GM23338 (cell line): ENCODE results near the gene DTNB. TPM values are rescaled to one million over a fixed set of nuclear protein-coding genes. Genes with fewer than 3 reads are reported as not detected.
A peak's percentile ranks its signal among the peaks of the same experiment; 100 is the strongest.

ENCODE experiments used
- ATAC-seq: fragments of 200-7000 bp; cut with Tn5 transposase; 3 replicates; pipeline ENCODE4 v1.9.1; 2020
- DNase-seq: peaks from one replicate; pipeline ENCODE4 v3.0.0-alpha.2; 2015; ENCODE audit warnings: low spot score
- H2AFZ ChIP-seq: fragments of 200-600 bp; sonication (generic); 2 replicates; pipeline ENCODE4 v1.8.0; 2016; ENCODE audit warnings: antibody characterized with exemption, mild to moderate bottlenecking, moderate library complexity
- H3F3A ChIP-seq: fragments of 200-600 bp; sonication (generic); replicated peaks from 2 replicates; pipeline ENCODE4 v1.8.0; 2017; ENCODE audit warnings: antibody characterized with exemption, mixed run types, low read depth
- H3K27ac ChIP-seq: fragments of 200-600 bp; sonication (generic); 2 replicates; pipeline ENCODE4 v1.6.1; 2016; ENCODE audit warnings: low read depth
- H3K27me3 ChIP-seq: fragments of 200-600 bp; sonication (generic); 2 replicates; pipeline ENCODE4 v1.8.0; 2016; ENCODE audit warnings: mild to moderate bottlenecking, mixed run types, moderate library complexity; ENCODE audit not compliant: insufficient read depth
- H3K36me3 ChIP-seq: fragments of 200-600 bp; sonication (generic); 2 replicates; pipeline ENCODE4 v1.8.0; 2016; ENCODE audit warnings: mild to moderate bottlenecking; ENCODE audit not compliant: insufficient read depth
- H3K4me1 ChIP-seq: fragments of 200-600 bp; sonication (generic); 2 replicates; pipeline ENCODE4 v1.8.0; 2016; ENCODE audit warnings: mild to moderate bottlenecking, moderate library complexity; ENCODE audit not compliant: insufficient read depth
- H3K4me2 ChIP-seq: fragments of 200-600 bp; sonication (generic); 2 replicates; pipeline ENCODE4 v1.7.1; 2017; ENCODE audit warnings: mixed run types
- H3K4me3 ChIP-seq: fragments of 200-600 bp; sonication (generic); 2 replicates; pipeline ENCODE4 v1.6.1; 2016; ENCODE audit warnings: mixed run types
- H3K79me2 ChIP-seq: fragments of 200-600 bp; sonication (generic); replicated peaks from 2 replicates; pipeline ENCODE4 v1.8.0; 2017; ENCODE audit warnings: mild to moderate bottlenecking; ENCODE audit not compliant: insufficient read depth
- H3K9me2 ChIP-seq: fragments of 200-600 bp; sonication (generic); 2 replicates; pipeline ENCODE4 v1.8.0; 2017; ENCODE audit not compliant: insufficient read depth
- H4K20me1 ChIP-seq: fragments of 200-600 bp; sonication (generic); replicated peaks from 2 replicates; pipeline ENCODE4 v1.8.0; 2017; ENCODE audit warnings: mild to moderate bottlenecking; ENCODE audit not compliant: insufficient read depth
- H3K27ac Mint-ChIP-seq: 2 replicates; pipeline ENCODE4 v1.8.0; 2020; ENCODE audit warnings: inconsistent platforms, mild to moderate bottlenecking, moderate library complexity, mixed read lengths
- H3K27me3 Mint-ChIP-seq: 3 replicates; pipeline ENCODE4 v1.8.0; 2022; ENCODE audit warnings: low read depth, mild to moderate bottlenecking, moderate library complexity, mixed read lengths, inconsistent platforms; ENCODE audit not compliant: insufficient read depth, poor library complexity
- H3K36me3 Mint-ChIP-seq: 3 replicates; pipeline ENCODE4 v1.8.0; 2021; ENCODE audit warnings: low read depth, mild to moderate bottlenecking, inconsistent platforms, moderate library complexity, mixed read lengths
- H3K4me1 Mint-ChIP-seq: 3 replicates; pipeline ENCODE4 v1.8.0; 2020; ENCODE audit warnings: mild to moderate bottlenecking, inconsistent platforms, mixed read lengths
- H3K4me3 Mint-ChIP-seq: 3 replicates; pipeline ENCODE4 v1.8.0; 2021; ENCODE audit warnings: moderate library complexity, mild to moderate bottlenecking, inconsistent platforms, mixed read lengths
- H3K9me3 Mint-ChIP-seq: 3 replicates; pipeline ENCODE4 v1.8.0; 2020; ENCODE audit warnings: moderate library complexity, mild to moderate bottlenecking, inconsistent platforms, mixed read lengths
- CREB1 ChIP-seq: fragments of 250-450 bp; sonication (Bioruptor Pico); IDR thresholded peaks from 2 replicates; pipeline ENCODE4 v1.5.0; 2020; ENCODE audit warnings: low read depth, mild to moderate bottlenecking, moderate library complexity
- EZH2phosphoT487 ChIP-seq: fragments of 200-600 bp; sonication (generic); IDR thresholded peaks from one replicate; pipeline ENCODE4 v1.8.1; 2018; ENCODE audit warnings: antibody characterized with exemption; ENCODE audit not compliant: unreplicated experiment
- NANOG ChIP-seq: IDR thresholded peaks from 2 replicates; pipeline ENCODE4 v1.6.1; 2016; ENCODE audit warnings: antibody characterized with exemption, borderline replicate concordance
- POLR2AphosphoS5 ChIP-seq: IDR thresholded peaks from 2 replicates; pipeline ENCODE4 v1.6.1; 2016; ENCODE audit warnings: antibody characterized with exemption, low read depth
- STAT1 ChIP-seq: IDR thresholded peaks from one replicate; pipeline ENCODE4 v1.6.1; 2016; ENCODE audit warnings: antibody characterized with exemption; ENCODE audit not compliant: unreplicated experiment
- polyA plus RNA-seq: library from polyadenylated mRNA; unstranded; fragments of >200 nt; fragmentation: Nextera tagmentation; extraction: Ambion mirVana; gene quantifications from 2 replicates; pipeline ENCODE4 v1.2.1, GENCODE V29; 2016
- total RNA-seq: library from RNA; depleted of rRNA; stranded (reverse); fragments of >200 nt; shearing (Covaris generic); gene quantifications from 2 replicates; pipeline ENCODE4 v1.2.3, GENCODE V29; 2014
- TF ChIP-seq, protein P1 (sequence below): IDR thresholded peaks from 2 replicates; pipeline ENCODE4 v1.6.1; 2016; ENCODE audit warnings: antibody characterized with exemption
- TF ChIP-seq, protein P2 (sequence below): fragments of 250-450 bp; sonication (Bioruptor Pico); IDR thresholded peaks from 2 replicates; pipeline ENCODE4 v1.5.0; 2020; ENCODE audit warnings: mild to moderate bottlenecking, moderate library complexity
- TF ChIP-seq, protein P3 (sequence below): IDR thresholded peaks from one replicate; pipeline ENCODE4 v1.6.1; 2018; ENCODE audit warnings: antibody characterized with exemption; ENCODE audit not compliant: unreplicated experiment

The DTNB gene
- total and polyA plus RNA-seq, 2 experiments from 2014 or later: 22.1 to 29.4 TPM

DNA sequence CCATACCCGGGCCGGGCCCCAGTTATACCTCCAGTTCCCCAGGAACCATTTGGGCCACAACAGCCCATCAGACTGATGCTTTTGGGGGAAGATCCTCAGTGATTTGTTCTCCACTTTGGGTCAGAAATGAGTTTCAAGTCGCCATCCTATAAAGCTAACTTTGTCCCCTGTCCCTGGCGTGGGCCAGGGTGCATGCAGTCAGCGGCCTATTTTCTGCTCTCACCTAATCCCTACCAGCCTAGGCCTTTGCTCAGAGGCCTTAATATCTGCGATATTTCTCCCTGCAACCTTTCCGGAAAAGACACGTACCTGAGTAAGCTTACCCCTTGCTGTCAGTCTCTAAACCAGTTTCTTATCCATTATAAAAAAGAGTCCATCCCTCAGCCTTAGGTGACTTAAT lies 338.9 kb downstream of the DTNB start:
- Histone ChIP-seq H3K79me2 (0 out of 2 replicates have a peak, but pooled peaks cover 7% of the 10 kb centered on the region), H2AFZ (no peak overlapping the region), H3F3A (0 out of 2 replicates have a peak, but pooled peaks cover 8% of the 10 kb centered on the region), H3K27ac (no peak overlapping the region), H4K20me1 (no peaks in the 10 kb centered on the region; the same call in 1 of the 2 replicates), H3K9me2 (no peaks in the 10 kb centered on the region), H3K4me3 (no peak overlapping the region), H3K36me3 (no peaks in the 10 kb centered on the region), H3K4me1 (peaks cover 41% of the 10 kb centered on the region), H3K4me2 (peak overlapping the region; percentile 69; the same call in 1 of the 2 replicates), H3K27me3 (no peaks in the 10 kb centered on the region)
- peaks cover 60% of the 10 kb centered on the region for H3K4me1 Mint-ChIP-seq
- DNase-seq (no peak), ATAC-seq (no peak)
- peaks cover 19% of the 10 kb centered on the region for H3K27me3 Mint-ChIP-seq
- no peaks in the 10 kb centered on the region for H3K36me3 Mint-ChIP-seq
- TF ChIP-seq EZH2phosphoT487 (no peak), CREB1 (CRISPR knock-in tag) (no peak), NANOG (no peak), POLR2AphosphoS5 (no peak), STAT1 (no peak)
- TF ChIP-seq, protein P1, sequence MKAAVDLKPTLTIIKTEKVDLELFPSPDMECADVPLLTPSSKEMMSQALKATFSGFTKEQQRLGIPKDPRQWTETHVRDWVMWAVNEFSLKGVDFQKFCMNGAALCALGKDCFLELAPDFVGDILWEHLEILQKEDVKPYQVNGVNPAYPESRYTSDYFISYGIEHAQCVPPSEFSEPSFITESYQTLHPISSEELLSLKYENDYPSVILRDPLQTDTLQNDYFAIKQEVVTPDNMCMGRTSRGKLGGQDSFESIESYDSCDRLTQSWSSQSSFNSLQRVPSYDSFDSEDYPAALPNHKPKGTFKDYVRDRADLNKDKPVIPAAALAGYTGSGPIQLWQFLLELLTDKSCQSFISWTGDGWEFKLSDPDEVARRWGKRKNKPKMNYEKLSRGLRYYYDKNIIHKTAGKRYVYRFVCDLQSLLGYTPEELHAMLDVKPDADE: no peak
- TF ChIP-seq, protein P2, sequence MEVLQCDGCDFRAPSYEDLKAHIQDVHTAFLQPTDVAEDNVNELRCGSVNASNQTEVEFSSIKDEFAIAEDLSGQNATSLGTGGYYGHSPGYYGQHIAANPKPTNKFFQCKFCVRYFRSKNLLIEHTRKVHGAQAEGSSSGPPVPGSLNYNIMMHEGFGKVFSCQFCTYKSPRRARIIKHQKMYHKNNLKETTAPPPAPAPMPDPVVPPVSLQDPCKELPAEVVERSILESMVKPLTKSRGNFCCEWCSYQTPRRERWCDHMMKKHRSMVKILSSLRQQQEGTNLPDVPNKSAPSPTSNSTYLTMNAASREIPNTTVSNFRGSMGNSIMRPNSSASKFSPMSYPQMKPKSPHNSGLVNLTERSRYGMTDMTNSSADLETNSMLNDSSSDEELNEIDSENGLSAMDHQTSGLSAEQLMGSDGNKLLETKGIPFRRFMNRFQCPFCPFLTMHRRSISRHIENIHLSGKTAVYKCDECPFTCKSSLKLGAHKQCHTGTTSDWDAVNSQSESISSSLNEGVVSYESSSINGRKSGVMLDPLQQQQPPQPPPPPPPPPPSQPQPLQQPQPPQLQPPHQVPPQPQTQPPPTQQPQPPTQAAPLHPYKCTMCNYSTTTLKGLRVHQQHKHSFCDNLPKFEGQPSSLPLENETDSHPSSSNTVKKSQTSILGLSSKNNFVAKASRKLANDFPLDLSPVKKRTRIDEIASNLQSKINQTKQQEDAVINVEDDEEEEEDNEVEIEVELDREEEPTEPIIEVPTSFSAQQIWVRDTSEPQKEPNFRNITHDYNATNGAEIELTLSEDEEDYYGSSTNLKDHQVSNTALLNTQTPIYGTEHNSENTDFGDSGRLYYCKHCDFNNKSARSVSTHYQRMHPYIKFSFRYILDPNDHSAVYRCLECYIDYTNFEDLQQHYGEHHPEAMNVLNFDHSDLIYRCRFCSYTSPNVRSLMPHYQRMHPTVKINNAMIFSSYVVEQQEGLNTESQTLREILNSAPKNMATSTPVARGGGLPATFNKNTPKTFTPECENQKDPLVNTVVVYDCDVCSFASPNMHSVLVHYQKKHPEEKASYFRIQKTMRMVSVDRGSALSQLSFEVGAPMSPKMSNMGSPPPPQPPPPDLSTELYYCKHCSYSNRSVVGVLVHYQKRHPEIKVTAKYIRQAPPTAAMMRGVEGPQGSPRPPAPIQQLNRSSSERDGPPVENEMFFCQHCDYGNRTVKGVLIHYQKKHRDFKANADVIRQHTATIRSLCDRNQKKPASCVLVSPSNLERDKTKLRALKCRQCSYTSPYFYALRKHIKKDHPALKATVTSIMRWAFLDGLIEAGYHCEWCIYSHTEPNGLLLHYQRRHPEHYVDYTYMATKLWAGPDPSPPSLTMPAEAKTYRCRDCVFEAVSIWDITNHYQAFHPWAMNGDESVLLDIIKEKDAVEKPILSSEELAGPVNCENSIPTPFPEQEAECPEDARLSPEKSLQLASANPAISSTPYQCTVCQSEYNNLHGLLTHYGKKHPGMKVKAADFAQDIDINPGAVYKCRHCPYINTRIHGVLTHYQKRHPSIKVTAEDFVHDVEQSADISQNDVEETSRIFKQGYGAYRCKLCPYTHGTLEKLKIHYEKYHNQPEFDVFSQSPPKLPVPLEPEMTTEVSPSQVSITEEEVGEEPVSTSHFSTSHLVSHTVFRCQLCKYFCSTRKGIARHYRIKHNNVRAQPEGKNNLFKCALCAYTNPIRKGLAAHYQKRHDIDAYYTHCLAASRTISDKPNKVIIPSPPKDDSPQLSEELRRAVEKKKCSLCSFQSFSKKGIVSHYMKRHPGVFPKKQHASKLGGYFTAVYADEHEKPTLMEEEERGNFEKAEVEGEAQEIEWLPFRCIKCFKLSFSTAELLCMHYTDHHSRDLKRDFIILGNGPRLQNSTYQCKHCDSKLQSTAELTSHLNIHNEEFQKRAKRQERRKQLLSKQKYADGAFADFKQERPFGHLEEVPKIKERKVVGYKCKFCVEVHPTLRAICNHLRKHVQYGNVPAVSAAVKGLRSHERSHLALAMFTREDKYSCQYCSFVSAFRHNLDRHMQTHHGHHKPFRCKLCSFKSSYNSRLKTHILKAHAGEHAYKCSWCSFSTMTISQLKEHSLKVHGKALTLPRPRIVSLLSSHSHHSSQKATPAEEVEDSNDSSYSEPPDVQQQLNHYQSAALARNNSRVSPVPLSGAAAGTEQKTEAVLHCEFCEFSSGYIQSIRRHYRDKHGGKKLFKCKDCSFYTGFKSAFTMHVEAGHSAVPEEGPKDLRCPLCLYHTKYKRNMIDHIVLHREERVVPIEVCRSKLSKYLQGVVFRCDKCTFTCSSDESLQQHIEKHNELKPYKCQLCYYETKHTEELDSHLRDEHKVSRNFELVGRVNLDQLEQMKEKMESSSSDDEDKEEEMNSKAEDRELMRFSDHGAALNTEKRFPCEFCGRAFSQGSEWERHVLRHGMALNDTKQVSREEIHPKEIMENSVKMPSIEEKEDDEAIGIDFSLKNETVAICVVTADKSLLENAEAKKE (CRISPR knock-in tag): no peak
- TF ChIP-seq, protein P3, sequence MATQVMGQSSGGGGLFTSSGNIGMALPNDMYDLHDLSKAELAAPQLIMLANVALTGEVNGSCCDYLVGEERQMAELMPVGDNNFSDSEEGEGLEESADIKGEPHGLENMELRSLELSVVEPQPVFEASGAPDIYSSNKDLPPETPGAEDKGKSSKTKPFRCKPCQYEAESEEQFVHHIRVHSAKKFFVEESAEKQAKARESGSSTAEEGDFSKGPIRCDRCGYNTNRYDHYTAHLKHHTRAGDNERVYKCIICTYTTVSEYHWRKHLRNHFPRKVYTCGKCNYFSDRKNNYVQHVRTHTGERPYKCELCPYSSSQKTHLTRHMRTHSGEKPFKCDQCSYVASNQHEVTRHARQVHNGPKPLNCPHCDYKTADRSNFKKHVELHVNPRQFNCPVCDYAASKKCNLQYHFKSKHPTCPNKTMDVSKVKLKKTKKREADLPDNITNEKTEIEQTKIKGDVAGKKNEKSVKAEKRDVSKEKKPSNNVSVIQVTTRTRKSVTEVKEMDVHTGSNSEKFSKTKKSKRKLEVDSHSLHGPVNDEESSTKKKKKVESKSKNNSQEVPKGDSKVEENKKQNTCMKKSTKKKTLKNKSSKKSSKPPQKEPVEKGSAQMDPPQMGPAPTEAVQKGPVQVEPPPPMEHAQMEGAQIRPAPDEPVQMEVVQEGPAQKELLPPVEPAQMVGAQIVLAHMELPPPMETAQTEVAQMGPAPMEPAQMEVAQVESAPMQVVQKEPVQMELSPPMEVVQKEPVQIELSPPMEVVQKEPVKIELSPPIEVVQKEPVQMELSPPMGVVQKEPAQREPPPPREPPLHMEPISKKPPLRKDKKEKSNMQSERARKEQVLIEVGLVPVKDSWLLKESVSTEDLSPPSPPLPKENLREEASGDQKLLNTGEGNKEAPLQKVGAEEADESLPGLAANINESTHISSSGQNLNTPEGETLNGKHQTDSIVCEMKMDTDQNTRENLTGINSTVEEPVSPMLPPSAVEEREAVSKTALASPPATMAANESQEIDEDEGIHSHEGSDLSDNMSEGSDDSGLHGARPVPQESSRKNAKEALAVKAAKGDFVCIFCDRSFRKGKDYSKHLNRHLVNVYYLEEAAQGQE: no peak
- no peak overlapping the region for H3K4me3 Mint-ChIP-seq
- no peaks in the 10 kb centered on the region for H3K9me3 Mint-ChIP-seq
- no peak overlapping the region for H3K27ac Mint-ChIP-seq
